Measurements from ENCODE around the gene LEMD3. TPM values are rescaled to one million over a fixed set of nuclear protein-coding genes. Genes with fewer than 3 reads are reported as not detected.

Gene LEMD3
- 27.9 and 44.0 TPM in 2 replicates for total RNA-seq (2014; rRNA removed; shearing (Covaris generic))

DNA sequence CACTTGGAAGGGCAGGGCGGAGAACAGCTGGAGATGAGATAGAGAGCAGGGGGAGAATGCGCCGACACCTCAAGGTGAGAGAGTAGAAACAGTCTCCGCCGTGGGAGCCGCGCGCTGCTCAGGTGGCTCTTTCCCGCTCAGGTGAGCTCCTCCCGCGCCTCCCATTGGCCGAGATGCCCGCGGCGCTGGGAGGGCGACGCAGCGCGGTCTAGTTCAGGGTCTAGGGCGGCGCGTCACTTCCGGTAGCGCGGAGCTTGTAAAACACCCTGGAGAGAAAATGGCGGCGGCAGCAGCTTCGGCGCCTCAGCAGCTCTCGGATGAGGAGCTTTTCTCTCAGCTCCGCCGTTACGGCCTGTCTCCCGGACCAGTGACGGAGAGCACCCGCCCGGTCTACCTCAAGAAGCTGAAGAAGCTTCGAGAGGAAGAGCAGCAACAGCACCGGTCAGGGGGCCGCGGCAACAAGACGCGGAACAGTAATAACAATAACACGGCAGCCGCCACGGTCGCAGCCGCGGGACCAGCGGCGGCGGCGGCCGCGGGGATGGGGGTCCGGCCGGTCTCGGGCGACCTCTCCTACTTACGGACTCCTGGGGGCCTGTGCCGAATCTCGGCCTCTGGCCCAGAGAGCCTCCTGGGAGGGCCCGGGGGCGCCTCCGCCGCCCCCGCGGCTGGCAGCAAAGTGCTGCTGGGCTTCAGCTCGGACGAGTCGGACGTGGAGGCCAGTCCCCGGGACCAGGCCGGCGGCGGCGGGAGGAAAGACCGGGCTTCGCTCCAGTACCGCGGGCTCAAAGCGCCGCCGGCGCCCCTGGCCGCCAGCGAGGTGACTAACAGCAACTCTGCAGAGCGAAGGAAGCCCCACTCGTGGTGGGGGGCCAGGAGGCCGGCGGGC lies at the start of gene LEMD3:
Gene LEMD3, plus strand, starts transcription at position 264 of the 889 bp plus-strand sequence. Its CDS starts 14 bp downstream, at position 278.
- DNase-seq (ENCODE audit: low read depth), result peak; percentile 97

DNA sequence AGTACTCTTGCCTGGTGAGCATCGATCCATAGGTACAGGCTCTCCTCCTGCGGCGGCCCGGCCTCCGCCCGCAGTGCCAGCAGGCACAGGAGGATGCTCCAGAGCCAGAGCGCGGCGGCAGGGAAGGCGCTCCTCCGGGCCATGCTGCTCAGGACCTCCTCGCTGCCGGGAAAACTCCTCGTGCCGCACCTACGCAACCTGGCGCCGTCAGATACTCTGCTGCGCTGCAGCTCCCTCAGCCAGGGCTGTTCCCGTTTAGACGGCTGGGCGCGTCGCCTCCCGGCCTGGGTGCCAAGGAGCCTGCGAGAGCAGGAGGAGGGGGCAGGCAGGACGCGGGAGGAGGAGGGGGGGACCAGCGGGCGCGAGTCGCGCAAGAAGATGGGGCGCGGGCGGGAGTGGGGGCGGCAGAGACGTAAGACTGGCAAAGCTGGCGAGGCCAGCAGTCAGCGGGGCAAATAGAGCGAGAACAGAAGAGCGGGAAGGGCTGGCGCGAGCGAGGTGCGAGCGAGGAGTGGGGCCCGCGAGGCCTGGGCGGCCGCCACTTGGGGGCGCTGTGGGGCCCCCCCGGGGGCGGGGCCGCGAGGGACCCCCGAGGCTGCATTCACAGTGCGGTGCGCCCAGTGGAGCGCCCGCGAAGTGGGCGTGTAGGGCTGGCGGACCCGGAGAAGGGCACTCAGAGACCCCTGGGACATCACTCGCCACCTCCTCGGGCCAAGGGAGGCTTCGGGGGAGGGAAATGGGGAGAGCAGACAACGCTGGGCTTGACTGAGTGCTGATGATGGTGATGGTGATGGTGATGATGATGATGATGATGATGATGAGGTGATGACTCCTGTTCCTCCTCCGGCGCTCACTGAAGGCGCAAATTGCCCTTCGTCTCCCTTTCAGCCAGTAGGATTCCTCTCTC lies 48.1 kb upstream of the LEMD3 start, which contains the start of gene WIF1:
Gene WIF1, minus strand, starts transcription at position 257 of the 907 bp plus-strand sequence. Its CDS starts 114 bp downstream, at position 143.
- peak; percentile 51 for DNase-seq (ENCODE audit: low read depth)

DNA sequence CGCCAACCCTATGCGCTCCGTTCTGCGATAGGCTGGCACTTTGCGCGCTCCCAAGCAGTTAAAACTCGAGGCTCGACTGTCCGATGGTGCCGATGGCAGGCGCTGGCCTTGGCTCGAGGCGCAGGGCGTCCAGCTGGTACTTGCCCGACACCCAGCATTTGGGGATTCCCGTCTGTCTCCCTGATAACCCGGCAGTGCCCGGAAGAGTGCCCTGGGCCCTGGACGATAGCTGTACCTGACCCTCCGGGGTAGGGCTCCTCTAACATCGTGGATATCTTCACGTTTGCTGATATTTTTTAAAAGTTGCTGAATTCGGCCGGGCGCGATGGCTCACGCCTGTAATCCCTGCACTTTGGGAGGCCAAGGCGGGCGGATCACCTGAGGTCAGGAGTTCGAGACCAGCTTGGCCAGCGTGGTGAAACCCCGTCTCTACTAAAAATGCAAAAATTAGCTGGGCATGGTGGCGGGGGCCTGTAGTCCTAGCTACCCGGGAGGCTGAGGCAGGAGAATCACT lies 47.4 kb upstream of the LEMD3 start:
- no peak for DNase-seq (ENCODE audit: low read depth)

DNA sequence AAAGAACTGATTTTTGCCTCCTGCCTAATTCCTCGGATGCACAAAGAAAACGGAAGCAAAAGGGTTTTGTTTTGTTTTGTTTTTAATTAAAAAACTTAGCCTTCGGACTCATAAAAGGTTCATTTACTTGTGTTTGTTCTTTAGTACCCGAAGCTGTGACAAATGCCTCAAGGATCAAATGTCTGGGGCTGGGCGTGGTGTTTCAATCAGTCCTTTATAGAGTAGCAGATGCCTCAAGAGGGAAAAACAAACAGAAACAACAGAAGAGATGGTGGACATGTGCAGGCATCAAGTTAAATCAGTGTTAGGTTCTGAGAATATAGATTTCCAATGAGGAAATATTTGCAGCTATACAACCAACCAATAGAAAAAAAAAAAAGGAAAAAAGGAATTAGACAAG lies 46.7 kb upstream of the LEMD3 start:
- no peak for DNase-seq (ENCODE audit: low read depth)

DNA sequence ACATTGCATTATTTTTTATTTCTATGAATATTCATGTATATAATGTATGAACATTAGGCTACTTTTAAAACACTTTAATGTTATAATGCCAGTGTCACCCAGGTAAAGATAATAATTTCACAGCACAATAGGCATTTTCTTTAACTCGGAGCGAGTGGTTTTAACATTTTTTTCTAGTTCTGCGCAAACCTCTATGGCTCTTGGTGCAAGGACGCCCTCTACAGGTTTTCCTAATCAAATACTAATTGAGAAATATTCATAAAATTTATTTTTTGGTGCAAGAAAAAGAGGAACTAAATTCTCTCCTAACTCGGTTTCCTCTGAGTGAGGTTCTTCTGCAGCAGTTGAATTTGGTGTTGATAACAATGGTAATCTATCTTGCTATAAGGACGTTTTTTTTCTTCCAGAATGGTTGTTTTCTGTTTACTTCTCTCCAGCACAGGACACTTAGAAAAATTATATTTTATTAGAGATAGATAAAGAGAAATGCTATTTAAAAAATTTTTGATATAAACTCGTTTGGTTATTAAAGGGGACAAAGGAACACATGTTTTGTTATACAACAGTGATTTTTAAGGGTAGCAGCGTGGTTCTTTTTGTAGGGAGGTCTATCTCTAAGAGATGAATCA lies 45.8 kb upstream of the LEMD3 start:
- DNase-seq (ENCODE audit: low read depth), result peak; percentile 48

DNA sequence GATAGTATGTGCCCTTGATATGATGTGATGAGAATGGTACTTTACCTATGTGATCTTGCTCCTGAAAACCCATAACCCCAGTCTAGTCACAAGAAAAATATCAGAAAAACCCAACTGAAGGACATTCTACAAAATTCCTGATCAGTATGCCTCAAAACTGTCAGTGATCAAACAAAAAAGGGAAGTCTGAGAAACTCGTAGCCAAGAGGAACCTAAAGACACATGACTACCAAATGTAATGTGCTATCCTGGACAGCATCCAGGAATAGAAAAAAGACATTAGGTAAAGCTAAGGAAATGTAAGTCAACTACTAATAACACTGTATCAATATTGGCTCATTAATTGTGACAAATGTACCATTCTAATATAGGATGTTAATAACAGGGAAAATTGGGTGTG lies 44.1 kb upstream of the LEMD3 start:
- no peak for DNase-seq (ENCODE audit: low read depth)

DNA sequence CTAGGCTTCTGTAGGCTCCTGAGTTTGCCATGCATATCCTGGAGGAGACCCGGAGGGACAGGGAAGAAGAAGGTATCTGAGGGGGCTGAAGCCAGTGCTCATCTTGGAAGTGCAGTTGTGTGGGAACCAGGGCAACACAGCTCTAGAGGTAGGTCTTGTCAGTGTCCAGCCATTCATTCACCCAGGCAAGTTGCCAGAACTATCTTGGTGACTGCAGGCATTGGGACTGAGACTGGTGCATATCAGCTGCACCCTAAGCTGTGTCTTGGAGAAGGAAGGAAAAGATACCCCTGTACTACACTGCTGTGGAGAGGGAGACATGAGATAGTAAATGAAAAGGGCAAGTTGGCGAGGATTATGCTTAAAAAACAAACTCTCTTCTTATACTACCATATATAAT lies 43.4 kb upstream of the LEMD3 start:
- DNase-seq (ENCODE audit: low read depth), result no peak

DNA sequence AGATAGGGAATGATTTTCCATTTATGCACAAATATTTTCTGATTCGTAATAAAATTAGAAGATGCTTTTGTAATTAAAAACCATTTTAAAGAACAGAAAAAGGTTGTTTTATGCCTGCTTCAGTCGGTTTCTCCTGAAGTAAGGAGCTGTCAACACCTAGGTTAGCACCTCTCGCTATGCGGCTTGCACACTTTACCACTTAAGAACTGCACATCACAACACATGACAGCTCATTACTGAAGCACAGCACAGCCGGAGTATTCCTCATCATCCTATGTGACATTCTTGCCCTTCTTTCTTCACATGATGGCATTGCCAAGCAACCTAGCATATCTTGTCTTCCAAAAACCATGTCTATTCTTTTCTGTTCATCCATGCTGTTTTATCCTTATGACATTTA lies 42.9 kb upstream of the LEMD3 start:
- no peak for DNase-seq (ENCODE audit: low read depth)

DNA sequence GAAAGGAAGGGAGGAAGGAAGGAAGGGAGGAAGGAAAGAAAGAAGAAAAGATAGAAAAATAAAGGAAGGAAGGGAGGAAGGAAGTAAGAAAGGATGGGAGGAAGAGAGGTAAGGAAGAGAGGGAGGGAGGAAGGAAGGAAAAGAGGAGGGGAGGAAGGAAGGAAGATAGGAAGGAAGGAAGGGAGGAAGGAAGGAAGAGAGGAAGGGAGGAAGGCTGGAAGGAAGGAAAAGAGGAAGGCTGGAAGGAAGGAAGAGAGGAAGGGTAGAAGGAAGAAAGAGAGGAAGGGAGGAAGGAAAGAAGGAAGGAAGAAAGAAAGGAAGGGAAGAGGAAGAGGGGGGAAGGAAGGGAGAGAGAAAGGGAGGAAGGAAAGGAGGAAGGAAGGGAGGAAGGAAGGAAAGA lies 35.5 kb upstream of the LEMD3 start:
- DNase-seq (ENCODE audit: low read depth), result no peak

DNA sequence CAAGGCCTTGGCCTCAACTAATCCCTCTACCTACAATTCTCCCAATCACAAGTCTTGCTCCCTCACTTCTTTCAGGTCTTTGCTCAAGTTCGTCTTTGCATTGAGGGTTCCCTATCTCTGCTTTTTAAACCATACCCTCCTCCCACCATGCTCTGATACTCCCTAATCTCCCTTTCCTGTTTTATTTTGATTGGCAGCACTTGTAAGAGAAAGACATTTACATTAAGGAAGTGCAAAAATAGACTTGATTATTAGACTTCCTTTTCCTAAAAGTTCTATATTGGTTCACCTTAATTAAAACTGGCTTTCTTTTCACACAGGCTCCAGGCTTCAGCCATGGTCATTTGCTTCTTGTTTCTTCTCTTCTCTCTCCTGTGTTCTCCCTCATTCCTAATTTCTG lies 30.0 kb upstream of the LEMD3 start:
- no peak for DNase-seq (ENCODE audit: low read depth)

DNA sequence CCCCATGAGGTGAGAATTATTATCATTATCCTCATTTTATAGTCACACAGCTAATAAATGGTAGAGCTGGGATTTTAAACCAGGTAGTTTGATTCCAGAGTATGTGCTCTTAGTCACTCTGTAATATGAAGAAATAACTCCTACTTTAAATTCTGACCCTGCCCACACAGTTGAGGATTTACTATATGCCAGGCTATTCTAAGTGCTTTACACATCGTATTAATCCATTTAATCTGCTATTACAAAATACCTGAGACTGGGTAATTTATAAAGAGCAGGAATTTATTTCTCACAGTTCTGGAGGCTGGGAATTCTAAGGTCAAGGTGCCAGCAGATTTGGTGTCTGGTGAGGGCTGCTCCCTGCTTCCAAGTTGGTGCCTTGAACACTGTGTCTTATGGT lies 28.6 kb upstream of the LEMD3 start:
- DNase-seq (ENCODE audit: low read depth), result no peak

DNA sequence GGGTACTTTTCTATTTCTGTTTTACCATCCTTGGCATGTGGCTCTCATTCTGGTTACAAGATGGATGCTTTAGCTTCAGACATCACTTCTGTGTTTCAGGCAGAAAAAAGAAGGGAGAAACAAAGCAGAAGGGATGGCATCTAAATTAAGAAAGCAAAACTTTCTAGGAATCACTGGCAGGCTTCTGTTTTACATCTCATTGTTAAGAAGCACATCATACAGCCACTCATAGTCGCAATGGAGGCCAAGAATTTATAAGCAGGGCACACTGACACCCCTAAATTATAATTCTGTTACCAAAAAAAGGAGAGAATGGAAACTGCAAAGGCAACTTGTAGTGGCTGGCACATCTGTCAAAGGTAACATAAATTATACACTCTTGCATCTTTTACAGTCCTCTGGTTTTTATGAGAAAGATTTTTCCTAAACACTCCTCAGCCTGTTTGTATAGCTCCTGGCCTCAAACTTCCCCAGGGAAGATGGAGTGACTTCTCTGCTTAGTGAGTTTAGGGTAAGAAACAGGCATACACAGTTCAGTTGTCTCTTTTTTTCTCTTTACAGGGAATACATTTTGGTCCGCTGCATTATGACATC lies 22.0 kb upstream of the LEMD3 start:
- DNase-seq (ENCODE audit: low read depth), result no peak

DNA sequence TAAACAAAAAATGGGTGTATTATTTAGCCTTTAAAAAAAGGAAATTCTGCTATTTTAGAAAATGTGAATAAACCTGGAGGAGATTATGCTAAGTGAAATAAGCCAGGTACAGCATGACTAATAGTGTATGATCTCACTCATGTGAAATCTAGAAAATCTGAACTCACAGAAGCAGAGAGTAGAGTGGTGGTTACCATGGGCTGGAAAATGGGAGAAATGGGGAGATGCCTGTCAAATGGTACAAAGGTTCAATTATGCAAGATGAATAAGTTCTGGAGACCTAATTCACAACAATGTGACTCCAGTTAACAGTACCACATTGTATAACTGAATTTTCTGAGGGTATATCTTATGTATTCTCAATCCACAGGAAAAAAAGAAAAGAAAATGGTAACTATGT lies 17.4 kb upstream of the LEMD3 start:
- DNase-seq (ENCODE audit: low read depth), result no peak

DNA sequence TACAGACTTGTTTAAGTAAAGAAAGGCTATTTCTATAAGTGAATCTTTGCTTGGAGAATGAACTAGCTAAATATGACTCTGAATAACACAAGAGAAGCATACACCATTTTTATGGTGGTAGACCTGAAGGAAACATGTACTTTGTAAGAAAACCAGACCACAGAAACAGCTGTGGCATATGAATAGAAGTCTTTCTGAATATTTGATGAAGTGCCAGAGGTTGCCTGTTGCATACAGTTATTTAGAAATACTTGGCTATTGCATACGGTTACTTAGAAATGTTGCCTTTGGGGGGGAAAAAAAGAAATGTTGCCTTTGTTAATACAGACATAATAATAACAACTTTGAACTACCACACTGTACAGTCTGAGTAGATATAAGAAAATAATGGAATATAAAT lies 16.8 kb upstream of the LEMD3 start:
- no peak for DNase-seq (ENCODE audit: low read depth)

DNA sequence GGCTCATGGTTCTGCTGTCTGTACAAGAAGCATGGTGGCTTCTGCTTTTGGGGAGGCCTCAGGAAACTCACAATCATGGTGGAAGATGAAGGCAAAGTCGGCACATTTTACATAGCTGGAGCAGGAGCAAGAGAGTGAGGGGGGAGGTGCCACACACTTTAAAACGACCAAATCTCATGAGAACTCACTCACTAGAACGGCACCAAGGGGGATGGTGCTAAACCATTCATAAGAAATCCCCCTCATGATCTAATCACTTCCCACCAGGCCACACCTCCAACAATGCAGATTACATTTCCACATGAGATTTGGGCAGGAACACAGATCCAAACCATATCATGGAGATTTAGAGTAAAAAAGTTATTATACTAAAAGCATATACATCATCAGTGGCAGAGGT lies 13.6 kb upstream of the LEMD3 start:
- no peak for DNase-seq (ENCODE audit: low read depth)

DNA sequence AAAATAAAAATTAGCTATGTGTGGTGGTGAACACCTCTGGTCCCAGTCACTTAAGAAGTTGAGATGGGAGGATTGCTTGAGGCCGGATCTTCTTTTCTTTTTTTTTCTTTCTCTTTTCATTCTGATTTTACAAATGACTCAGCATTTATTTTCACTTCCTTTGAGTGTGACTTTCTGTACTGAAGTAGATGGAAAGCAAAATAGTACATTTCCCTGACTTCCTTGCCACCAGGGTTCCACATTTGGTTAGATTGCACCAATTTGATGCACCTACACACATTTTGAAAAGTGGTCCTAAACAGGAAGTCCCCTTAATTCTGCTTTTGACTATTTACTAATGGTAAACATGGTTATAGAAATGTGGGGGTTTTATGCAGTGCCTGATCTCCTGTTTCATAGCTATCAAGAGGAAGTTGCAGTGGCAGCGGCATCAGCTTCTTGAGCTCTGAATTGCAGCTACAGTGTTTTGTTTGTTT lies 13.0 kb upstream of the LEMD3 start:
- DNase-seq (ENCODE audit: low read depth), result no peak

DNA sequence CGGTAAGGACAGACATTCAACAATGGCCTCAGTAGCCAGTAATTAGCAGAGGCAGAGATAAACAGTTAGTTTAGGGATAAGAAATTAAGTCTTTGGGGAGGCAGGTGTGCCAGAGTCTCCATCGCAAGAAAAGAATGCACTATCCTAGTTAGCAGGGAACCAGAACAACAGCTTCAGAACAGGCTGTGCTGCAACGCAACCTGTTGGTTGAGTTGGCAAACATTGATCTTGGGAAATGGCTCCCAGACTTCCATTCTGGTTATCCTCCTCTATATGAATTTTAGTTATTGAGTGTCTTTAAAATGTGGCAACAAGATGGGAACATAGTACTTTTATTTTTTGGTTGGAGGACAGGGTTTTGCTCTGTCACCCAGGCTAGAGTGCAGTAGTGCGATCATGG lies 12.3 kb upstream of the LEMD3 start:
- no peak for DNase-seq (ENCODE audit: low read depth)

DNA sequence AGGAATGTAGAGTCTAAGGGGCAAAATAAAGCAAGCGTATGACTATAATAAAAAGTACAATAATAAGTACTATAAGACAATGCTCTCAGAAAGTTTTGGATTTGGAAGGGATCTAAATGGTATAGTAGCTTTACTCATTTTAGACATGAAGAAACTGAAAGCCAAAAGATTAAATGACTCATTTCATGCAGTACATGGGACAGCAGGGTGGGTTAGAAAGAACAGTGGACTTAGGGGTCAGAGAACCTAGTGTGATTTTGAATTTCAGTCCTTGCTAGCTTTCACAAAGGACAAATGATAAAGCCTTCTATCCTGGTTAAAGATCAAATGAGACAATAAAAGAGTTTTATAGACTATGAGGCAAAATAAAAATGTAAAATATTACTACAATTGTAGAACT lies 6.8 kb upstream of the LEMD3 start:
- no peak for DNase-seq (ENCODE audit: low read depth)

DNA sequence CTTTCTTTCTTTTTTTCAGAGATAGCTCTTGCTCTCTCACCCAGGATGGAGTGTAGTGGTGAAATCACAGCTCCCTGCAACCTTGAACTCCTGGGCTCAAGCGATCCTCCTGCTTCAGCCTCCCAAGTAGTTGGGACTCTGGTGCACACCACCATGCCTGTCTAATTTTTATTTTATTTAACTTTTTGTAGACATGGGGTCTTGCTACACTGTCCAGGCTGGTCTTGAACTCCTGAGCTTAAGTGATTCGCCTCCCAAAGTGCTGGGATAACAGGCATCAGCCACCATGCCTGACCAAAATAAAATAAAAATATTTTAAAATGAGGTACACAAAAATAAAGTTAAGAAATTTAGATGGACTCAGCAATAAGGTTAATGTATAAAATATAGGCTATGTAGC lies 5.1 kb upstream of the LEMD3 start:
- DNase-seq (ENCODE audit: low read depth), result no peak

DNA sequence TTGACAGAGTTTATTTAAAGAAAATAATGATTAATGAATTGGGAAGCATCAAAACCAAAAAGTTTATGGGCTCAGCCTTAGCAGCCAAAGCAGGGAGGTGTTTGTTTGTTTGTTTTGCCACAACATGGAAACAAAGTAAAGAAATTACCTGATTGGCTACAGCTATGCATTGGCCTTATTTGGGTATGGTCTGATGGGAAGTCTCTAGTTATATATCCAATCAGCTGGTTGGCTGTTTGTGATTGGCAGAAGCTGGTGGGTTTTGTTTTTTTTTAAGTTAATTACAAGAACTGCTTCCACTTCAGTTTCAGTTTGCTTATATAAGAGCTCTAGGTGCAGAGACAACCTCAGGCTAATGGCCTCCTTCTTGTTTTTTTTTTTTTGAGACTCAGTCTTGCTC lies 4.6 kb upstream of the LEMD3 start:
- DNase-seq (ENCODE audit: low read depth), result no peak

DNA sequence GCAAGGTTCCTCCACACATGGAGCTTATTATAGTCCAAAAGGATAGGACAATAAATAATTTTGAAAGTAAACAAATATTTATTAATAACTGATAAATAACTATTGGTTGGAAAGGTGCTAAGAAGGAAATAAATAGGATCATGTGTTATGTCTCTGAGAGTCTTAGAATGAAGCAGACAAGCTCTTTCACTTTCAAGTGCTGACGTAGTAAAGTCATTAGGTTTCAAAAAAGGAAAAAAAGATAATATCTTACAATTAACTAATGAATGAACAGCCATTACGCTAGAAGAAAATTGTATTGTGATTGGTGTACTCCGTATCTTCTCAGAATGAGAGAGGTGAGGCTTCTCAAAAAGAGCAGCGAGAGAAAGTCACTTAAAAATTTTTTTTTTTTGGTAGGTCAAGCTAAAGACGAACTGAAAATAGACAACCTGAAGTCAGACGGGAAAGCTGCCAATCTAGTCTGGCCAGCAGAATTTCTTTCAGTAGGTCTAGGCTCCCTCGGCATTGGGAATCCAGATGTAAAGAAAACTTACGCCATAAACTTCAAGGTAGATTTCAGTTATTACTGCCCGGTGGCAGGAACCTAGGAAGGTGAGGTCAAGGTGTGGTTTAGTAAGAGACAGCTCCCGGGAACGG lies 583 bp upstream of the LEMD3 start:
- DNase-seq (ENCODE audit: low read depth), result no peak
